Measurements from ENCODE around the gene BCL2A1.
"Not testable (repeated sequence)": the region's sequence is repeated elsewhere in the genome, so short reads cannot be mapped to it uniquely, and the experiment has no call there.

BCL2A1 gene

DNA sequence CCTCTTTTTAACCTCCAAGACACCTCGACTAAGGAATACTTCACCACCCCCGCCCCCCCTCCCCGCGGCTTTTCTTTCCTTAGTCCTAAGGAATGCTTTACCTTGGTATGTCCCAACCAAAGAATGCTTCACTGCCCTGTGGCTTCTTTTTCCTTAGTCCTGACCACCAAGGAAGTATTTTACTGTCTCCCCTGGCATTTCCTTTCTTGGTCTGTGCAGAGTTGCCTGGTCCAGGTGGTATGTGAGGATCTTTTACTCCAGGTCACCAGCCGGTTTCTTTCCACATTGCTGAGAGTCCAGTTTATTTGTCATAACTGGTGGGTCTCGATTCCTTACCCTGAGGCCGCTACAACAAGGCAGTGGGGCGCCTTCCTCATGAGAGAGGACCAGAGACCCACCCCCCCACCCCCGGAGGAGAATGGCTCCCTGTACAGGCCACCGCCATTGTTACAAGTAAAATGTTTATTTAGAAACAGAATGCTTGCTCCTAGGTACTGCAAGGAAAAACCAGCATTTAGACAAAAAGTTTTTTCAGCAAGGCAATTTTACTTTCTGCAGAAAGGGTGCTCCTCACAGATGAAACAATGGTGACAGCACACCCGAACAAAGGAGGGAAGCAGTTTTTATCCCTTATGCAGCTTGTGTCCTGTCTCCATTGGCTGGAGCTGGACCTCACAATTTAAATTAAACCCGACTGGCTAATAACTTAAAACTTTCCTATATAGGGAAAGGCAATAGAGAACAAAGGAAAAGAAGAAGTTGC lies 51.1 kb downstream of the BCL2A1 start:
- DNase-seq, result no peak

DNA sequence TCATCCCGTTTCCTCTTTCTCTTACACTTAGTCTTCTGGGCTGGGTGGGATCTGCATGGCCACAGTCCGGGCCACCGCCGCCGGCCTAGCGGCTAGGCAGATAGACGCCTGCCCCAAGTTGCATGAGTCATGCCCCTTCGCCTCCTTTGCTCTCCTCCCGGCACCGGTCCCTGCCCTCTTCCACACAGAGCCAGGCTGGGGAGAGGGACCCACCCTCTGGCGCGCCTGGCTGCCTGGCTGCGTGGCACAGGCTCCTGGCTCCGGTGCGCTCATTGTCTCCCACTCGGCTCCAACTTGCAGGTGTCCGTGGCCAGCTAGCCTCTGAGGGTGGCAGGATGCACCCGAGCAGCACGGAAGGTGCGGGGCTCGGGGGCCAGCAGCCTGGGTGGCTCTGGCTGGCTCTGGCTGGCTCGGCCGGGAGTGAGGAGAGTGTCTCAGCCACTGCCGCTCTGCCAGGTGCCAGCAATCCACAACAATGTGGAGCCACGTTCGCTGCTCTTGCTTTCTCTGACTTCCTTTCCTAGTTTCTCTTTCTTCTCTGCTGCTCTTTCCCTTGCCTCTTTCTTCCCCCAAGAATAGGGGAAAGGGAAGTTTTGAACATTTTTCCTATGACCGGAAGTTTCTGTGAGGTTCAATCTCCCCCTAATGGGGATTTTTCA lies 51.8 kb downstream of the BCL2A1 start:
- DNase-seq, result no peak

DNA sequence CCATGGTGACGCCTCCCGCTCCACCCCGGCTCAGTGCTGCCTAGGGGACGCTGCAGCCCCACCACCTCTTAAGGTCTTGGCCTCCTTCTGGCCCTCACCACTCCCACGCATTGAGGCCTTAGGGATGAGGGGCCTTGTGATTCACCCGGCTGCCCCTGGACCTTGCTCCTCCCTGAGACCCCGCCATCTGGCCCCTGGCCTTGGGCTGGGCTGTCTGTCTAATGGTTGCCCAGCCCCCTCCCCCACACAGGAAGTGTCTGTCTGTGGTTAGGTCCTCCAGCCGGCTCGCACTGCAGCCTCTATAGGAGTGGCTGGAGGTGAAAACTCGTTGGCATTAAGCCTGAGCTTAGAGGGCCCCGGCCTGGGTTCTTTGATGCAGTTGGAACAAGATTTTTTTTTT lies 52.7 kb downstream of the BCL2A1 start:
- no peak for DNase-seq

- DNase-seq, result no peak
Measured at GRCh38 chr15:79916502-79917132, 54.4 kb downstream of the BCL2A1 start.

GRCh38 chr15:79915776-79916501 lies 55.1 kb downstream of the BCL2A1 start:
- not testable (repeated sequence) for DNase-seq

GRCh38 chr15:79914728-79915127 lies 56.3 kb downstream of the BCL2A1 start:
- DNase-seq, result no peak

Measured in midbrain (tissue), 1 donor.